ENCODE data around the gene NLGN1.

DNA sequence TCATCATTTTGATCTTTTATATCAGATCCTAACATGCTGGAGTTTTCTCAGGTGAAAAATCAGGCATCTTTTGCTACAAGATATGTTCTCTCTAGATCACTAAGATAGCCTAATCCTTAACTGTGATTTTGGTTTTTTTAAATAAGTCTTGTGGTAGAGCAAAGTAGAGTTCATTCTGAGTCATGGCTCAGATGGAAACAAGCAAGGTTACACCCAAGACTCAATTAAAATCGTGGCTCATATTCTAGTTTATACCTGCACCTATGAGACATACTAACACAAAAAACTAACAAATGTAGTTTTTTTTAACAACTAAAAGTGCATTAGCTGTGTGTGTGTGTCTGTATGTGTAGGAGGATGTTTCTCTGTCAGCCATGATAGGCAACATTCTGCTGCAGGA lies 428.2 kb downstream of the NLGN1 start:
- TF ChIP-seq, protein P1, sequence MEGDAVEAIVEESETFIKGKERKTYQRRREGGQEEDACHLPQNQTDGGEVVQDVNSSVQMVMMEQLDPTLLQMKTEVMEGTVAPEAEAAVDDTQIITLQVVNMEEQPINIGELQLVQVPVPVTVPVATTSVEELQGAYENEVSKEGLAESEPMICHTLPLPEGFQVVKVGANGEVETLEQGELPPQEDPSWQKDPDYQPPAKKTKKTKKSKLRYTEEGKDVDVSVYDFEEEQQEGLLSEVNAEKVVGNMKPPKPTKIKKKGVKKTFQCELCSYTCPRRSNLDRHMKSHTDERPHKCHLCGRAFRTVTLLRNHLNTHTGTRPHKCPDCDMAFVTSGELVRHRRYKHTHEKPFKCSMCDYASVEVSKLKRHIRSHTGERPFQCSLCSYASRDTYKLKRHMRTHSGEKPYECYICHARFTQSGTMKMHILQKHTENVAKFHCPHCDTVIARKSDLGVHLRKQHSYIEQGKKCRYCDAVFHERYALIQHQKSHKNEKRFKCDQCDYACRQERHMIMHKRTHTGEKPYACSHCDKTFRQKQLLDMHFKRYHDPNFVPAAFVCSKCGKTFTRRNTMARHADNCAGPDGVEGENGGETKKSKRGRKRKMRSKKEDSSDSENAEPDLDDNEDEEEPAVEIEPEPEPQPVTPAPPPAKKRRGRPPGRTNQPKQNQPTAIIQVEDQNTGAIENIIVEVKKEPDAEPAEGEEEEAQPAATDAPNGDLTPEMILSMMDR (IDR thresholded peaks at IDR 0.05; ENCODE audit: poor library complexity, severe bottlenecking), result no peak
- TF ChIP-seq MXI1 (conservative IDR thresholded peaks at IDR 0.05; ENCODE audit: poor library complexity, severe bottlenecking) (no peak), EP300 (conservative IDR thresholded peaks at IDR 0.05; ENCODE audit: poor library complexity, severe bottlenecking) (no peak), EZH2 (IDR thresholded peaks at IDR 0.05; ENCODE audit: borderline replicate concordance, insufficient read depth, low read length, poor library complexity, severe bottlenecking) (no peak), POLR2AphosphoS5 (IDR thresholded peaks at IDR 0.05) (no peak)

Data from neural cell (in vitro differentiated cells).